ENCODE data around the gene VWA2.

The VWA2 gene

GRCh38 chr10:114207349-114207748 lies 31.7 kb upstream of the VWA2 start:
- ChIA-PET POLR2A (no interaction called here), CTCF (no interaction called here)
- DNase-seq (ENCODE audit: extremely low spot score), result no peak
- TF ChIP-seq, protein P1, sequence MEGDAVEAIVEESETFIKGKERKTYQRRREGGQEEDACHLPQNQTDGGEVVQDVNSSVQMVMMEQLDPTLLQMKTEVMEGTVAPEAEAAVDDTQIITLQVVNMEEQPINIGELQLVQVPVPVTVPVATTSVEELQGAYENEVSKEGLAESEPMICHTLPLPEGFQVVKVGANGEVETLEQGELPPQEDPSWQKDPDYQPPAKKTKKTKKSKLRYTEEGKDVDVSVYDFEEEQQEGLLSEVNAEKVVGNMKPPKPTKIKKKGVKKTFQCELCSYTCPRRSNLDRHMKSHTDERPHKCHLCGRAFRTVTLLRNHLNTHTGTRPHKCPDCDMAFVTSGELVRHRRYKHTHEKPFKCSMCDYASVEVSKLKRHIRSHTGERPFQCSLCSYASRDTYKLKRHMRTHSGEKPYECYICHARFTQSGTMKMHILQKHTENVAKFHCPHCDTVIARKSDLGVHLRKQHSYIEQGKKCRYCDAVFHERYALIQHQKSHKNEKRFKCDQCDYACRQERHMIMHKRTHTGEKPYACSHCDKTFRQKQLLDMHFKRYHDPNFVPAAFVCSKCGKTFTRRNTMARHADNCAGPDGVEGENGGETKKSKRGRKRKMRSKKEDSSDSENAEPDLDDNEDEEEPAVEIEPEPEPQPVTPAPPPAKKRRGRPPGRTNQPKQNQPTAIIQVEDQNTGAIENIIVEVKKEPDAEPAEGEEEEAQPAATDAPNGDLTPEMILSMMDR (IDR thresholded peaks at IDR 0.05; ENCODE audit: control extremely low read depth, extremely low read depth, low read depth, missing control alignments), result no peak

DNA sequence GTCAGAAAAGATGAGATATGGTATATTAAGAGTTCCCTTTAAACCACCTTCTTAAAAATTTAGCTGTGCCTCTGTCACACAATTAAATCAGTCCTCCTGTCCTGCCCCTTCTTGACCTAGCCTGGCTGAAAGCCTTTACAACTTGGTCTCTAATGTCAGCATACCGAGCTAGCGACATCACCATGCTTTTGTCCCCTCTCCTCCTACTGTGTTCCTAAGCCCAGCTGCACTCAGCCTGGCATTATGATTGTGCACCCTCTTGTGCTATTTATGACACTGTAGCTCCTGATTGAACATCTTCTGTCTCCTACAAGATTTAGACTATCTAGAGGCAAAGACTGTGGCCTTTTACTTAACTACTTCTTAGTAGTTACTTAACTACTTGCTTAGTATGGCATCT lies 30.7 kb upstream of the VWA2 start:
- TF ChIP-seq, protein P1 (IDR thresholded peaks at IDR 0.05; ENCODE audit: control extremely low read depth, extremely low read depth, low read depth, missing control alignments), result no peak
- POLR2A ChIA-PET, result no interaction called here
- no peak for DNase-seq (ENCODE audit: extremely low spot score)
- CTCF ChIA-PET, result interaction anchor here (0.9 to 1.0 kb wide), 2 partner anchors 16 to 20 kb away, joined by 3 to 4 read pairs; no protein-coding TSS in a partner anchor

GRCh38 chr10:114212153-114212552 lies 26.9 kb upstream of the VWA2 start:
- ChIA-PET CTCF (interaction anchor here (1.1 to 1.6 kb wide), 3 partner anchors 14 to 19 kb away, joined by 4 to 5 read pairs (median 4); no protein-coding TSS in a partner anchor), POLR2A (no interaction called here)
- DNase-seq (ENCODE audit: extremely low spot score), result no peak
- TF ChIP-seq, protein P1 (IDR thresholded peaks at IDR 0.05; ENCODE audit: control extremely low read depth, extremely low read depth, low read depth, missing control alignments), result no peak

DNA sequence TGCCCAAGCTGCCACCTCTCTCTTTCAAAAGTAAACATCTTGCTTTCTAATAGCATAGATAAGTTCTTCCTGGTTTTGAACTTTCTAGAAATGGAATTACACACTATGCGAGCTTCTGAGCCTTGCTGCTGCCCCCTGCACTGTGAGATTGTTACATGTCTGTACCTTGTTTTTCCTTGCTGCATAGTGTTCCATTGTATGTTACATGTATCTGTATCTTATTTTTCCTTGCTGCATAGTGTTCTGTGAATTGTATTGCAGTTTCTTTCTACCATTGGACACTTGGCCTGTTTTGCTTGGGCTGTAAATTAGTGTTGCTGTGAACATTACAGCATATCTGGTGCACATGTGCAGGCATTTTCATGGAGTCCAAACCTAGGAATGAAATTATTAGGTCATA lies 24.0 kb upstream of the VWA2 start:
- CTCF ChIA-PET, result no interaction called here

GRCh38 chr10:114220281-114220680 lies 18.8 kb upstream of the VWA2 start:
- POLR2A ChIA-PET, result no interaction called here
- no peak for DNase-seq (ENCODE audit: extremely low spot score)
- TF ChIP-seq, protein P1 (IDR thresholded peaks at IDR 0.05; ENCODE audit: control extremely low read depth, extremely low read depth, low read depth, missing control alignments), result no peak
- CTCF ChIA-PET, result no interaction called here

More for the DNA sequence above, 24.0 kb upstream of the VWA2 start:
- TF ChIP-seq, protein P1 (IDR thresholded peaks at IDR 0.05; ENCODE audit: control extremely low read depth, extremely low read depth, low read depth, missing control alignments), result no peak
- POLR2A ChIA-PET, result no interaction called here
- no peak for DNase-seq (ENCODE audit: extremely low spot score)

DNA sequence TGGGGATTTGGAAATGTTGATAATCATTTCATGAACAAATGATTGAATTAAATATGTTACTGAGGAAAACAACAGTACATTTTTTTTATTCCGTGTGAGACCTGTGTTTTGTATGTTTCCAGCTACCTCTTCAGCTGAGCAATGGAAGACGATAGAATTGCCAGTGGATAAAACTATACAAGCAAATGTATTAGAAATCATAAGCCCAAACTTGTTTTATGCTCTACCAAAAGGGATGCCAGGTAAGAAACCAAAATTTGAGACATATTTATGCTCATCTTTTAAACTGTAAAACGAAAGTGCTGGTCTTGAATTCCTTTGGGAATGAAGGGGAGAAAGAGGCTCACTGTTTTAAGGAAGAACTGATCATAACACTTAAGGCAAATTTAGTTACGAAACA lies 17.8 kb upstream of the VWA2 start:
- no peak for DNase-seq (ENCODE audit: extremely low spot score)
- CTCF ChIA-PET, result no interaction called here
- POLR2A ChIA-PET, result no interaction called here
- TF ChIP-seq, protein P1 (IDR thresholded peaks at IDR 0.05; ENCODE audit: control extremely low read depth, extremely low read depth, low read depth, missing control alignments), result no peak

DNA sequence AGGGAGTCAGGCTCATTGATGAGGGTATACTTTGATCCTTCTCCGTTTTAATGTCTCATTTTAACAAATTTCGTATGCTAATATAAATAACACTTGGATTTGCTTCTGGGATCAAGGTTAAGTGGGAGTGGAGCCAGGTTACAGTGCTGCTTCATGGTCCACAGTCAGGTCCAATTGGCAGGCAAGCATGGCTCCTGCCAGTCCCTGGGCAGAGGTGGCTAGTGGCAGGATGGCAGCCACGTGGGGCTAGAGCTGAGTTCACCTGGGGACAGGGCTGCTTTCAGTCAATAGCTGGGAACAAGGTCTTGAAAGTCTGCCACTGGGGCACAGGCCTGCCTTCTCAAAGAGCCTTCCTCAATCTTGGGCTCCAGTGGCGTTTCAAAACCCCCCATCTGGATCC lies 16.0 kb upstream of the VWA2 start:
- no peak for DNase-seq (ENCODE audit: extremely low spot score)
- TF ChIP-seq, protein P1 (IDR thresholded peaks at IDR 0.05; ENCODE audit: control extremely low read depth, extremely low read depth, low read depth, missing control alignments), result no peak
- CTCF ChIA-PET, result interaction anchor here (0.7 to 1.4 kb wide), 2 partner anchors 12 to 14 kb away, joined by 3 read pairs; no protein-coding TSS in a partner anchor
- POLR2A ChIA-PET, result no interaction called here
